Measurements from ENCODE around the gene SPR.

SPR gene

GRCh38 chr2:72895154-72895553 lies 7.9 kb downstream of the SPR start:
- Histone ChIP-seq H4K20me1 (ENCODE audit: insufficient read depth, low read length, poor library complexity, severe bottlenecking) (no peaks in the 10 kb centered on the region), H3K27me3 (ENCODE audit: insufficient read depth, low read length, poor library complexity, severe bottlenecking) (no peaks in the 10 kb centered on the region), H2AFZ (ENCODE audit: low read length) (no peak overlapping the region; the same call in 1 of the 2 replicates), H3K4me2 (ENCODE audit: low read depth, low read length, poor library complexity, severe bottlenecking) (no peak overlapping the region), H3K9me3 (ENCODE audit: insufficient read depth, low read depth, low read length) (no peaks in the 10 kb centered on the region), H3F3A (ENCODE audit: low read depth) (no peaks in the 10 kb centered on the region), H3K79me2 (ENCODE audit: insufficient read depth, low read length) (no peaks in the 10 kb centered on the region), H3K4me3 (ENCODE audit: low read length, poor library complexity, severe bottlenecking) (no peak overlapping the region), H3K36me3 (ENCODE audit: insufficient read depth, low read length) (no peaks in the 10 kb centered on the region), H3K4me1 (ENCODE audit: insufficient read depth, low read length, poor library complexity, severe bottlenecking) (no peaks in the 10 kb centered on the region), H3K9ac (ENCODE audit: low read depth, low read length, poor library complexity, severe bottlenecking) (no peak overlapping the region), H3K9me2 (replicated peaks; ENCODE audit: low read depth, low read length) (no peaks in the 10 kb centered on the region)
- TF ChIP-seq CTCF (conservative IDR thresholded peaks at IDR 0.05; ENCODE audit: low read length) (no peak), EZH2phosphoT487 (IDR thresholded peaks at IDR 0.05; ENCODE audit: borderline replicate concordance) (no peak)

DNA sequence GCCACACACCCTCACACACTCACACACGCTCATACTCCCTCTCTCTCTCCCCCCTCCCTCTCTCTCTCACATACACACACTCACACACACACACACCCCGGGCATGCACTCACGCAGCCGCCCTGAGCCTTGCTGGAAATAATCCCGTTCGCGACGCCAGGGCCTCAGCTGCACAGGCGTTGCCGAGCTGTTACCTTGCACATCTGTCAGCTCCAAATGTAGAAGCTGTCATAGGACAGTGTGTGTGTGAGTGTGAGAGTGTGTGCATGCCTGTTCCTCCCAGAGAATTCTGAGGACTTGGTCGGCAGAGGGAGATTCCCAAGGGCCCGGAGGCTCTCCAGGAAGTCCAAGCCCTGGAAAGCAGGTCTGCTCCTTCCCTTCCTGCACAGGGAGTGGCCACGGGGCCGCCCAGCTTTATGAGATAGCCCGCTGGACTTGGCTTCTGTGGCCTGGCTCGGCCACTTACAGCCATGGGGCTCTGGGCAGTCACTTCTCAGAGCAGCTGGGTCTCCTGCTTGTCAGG lies 8.6 kb downstream of the SPR start:
- Histone ChIP-seq H3K9me2 (replicated peaks; ENCODE audit: low read depth, low read length) (no peaks in the 10 kb centered on the region), H4K20me1 (ENCODE audit: insufficient read depth, low read length, poor library complexity, severe bottlenecking) (no peaks in the 10 kb centered on the region), H3F3A (ENCODE audit: low read depth) (no peaks in the 10 kb centered on the region), H3K9me3 (ENCODE audit: insufficient read depth, low read depth, low read length) (no peaks in the 10 kb centered on the region), H3K4me3 (ENCODE audit: low read length, poor library complexity, severe bottlenecking) (no peak overlapping the region), H3K4me1 (ENCODE audit: insufficient read depth, low read length, poor library complexity, severe bottlenecking) (no peaks in the 10 kb centered on the region), H3K27me3 (ENCODE audit: insufficient read depth, low read length, poor library complexity, severe bottlenecking) (no peaks in the 10 kb centered on the region), H3K9ac (ENCODE audit: low read depth, low read length, poor library complexity, severe bottlenecking) (no peak overlapping the region), H2AFZ (ENCODE audit: low read length) (no peak overlapping the region), H3K36me3 (ENCODE audit: insufficient read depth, low read length) (no peaks in the 10 kb centered on the region), H3K4me2 (ENCODE audit: low read depth, low read length, poor library complexity, severe bottlenecking) (no peak overlapping the region), H3K79me2 (ENCODE audit: insufficient read depth, low read length) (no peaks in the 10 kb centered on the region)
- TF ChIP-seq EZH2phosphoT487 (IDR thresholded peaks at IDR 0.05; ENCODE audit: borderline replicate concordance) (no peak), CTCF (conservative IDR thresholded peaks at IDR 0.05; ENCODE audit: low read length) (no peak)

DNA sequence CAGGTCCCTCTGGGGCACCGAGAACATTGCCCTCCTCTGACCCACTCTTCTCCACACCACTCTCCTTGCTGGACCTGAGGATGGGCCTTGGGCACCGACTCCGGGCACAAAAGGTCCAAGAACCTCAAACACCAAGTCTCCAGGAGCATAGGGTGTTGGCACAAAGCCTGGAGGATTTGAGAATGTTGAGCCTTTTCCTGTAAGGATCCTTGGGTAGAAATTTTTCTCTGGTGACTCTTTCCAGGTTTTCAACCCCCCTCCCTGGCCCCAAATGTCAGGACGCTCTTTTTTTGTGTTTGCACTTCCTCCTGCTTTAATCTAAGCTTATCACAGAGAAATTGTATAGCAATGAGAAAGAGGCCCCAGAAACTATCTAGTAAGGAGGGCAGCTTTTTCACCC lies 9.2 kb downstream of the SPR start:
- Histone ChIP-seq H3K36me3 (ENCODE audit: insufficient read depth, low read length) (no peaks in the 10 kb centered on the region), H3K4me1 (ENCODE audit: insufficient read depth, low read length, poor library complexity, severe bottlenecking) (no peaks in the 10 kb centered on the region), H2AFZ (ENCODE audit: low read length) (no peak overlapping the region), H3K4me2 (ENCODE audit: low read depth, low read length, poor library complexity, severe bottlenecking) (no peak overlapping the region), H3K79me2 (ENCODE audit: insufficient read depth, low read length) (no peaks in the 10 kb centered on the region), H3K27me3 (ENCODE audit: insufficient read depth, low read length, poor library complexity, severe bottlenecking) (no peaks in the 10 kb centered on the region), H3F3A (ENCODE audit: low read depth) (no peaks in the 10 kb centered on the region), H3K4me3 (ENCODE audit: low read length, poor library complexity, severe bottlenecking) (no peak overlapping the region), H3K9ac (ENCODE audit: low read depth, low read length, poor library complexity, severe bottlenecking) (no peak overlapping the region), H3K9me2 (replicated peaks; ENCODE audit: low read depth, low read length) (no peaks in the 10 kb centered on the region), H3K9me3 (ENCODE audit: insufficient read depth, low read depth, low read length) (no peaks in the 10 kb centered on the region), H4K20me1 (ENCODE audit: insufficient read depth, low read length, poor library complexity, severe bottlenecking) (no peaks in the 10 kb centered on the region)
- TF ChIP-seq EZH2phosphoT487 (IDR thresholded peaks at IDR 0.05; ENCODE audit: borderline replicate concordance) (no peak), CTCF (conservative IDR thresholded peaks at IDR 0.05; ENCODE audit: low read length) (no peak)

Data from Loucy (cell line).